ENCODE data around the gene IGSF6. TPM values are rescaled to one million over a fixed set of nuclear protein-coding genes. Genes with fewer than 3 reads are reported as not detected.

The IGSF6 gene
- total RNA-seq, 1 donor from 2014 or later, result 88.4 TPM

DNA sequence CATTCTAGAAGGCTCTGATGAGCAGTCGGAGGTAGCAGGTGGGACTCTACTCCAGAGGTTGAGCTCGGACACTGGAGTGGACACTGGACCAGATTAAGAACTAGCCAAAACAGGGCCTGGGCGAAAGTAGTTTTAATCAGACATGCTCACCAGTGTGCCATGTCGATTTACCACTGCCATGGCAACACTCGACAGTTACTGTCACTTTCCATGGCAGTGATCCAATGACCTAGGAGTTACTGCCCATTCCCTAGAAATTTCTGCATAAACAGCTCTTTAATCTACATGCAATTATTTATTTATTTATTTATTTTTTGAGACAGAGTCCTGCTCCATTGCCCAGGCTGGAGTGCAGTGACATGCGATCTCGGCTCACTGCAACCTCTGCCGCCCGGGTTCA, 60.2 kb downstream of the IGSF6 start:
- TF ChIP-seq, protein P1, sequence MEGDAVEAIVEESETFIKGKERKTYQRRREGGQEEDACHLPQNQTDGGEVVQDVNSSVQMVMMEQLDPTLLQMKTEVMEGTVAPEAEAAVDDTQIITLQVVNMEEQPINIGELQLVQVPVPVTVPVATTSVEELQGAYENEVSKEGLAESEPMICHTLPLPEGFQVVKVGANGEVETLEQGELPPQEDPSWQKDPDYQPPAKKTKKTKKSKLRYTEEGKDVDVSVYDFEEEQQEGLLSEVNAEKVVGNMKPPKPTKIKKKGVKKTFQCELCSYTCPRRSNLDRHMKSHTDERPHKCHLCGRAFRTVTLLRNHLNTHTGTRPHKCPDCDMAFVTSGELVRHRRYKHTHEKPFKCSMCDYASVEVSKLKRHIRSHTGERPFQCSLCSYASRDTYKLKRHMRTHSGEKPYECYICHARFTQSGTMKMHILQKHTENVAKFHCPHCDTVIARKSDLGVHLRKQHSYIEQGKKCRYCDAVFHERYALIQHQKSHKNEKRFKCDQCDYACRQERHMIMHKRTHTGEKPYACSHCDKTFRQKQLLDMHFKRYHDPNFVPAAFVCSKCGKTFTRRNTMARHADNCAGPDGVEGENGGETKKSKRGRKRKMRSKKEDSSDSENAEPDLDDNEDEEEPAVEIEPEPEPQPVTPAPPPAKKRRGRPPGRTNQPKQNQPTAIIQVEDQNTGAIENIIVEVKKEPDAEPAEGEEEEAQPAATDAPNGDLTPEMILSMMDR (IDR thresholded peaks at IDR 0.05), result no peak
- Histone ChIP-seq H3K27me3 (no peaks in the 10 kb centered on the region), H3K36me3 (no peaks in the 10 kb centered on the region), H3K4me3 (no peak overlapping the region), H3K9me3 (no peaks in the 10 kb centered on the region), H3K27ac (no peak overlapping the region), H3K4me1 (peaks cover 7% of the 10 kb centered on the region)
- intact Hi-C loops (cut with DNase I), result no loop called here
- DNase-seq (no peak), ATAC-seq (no peak)

DNA sequence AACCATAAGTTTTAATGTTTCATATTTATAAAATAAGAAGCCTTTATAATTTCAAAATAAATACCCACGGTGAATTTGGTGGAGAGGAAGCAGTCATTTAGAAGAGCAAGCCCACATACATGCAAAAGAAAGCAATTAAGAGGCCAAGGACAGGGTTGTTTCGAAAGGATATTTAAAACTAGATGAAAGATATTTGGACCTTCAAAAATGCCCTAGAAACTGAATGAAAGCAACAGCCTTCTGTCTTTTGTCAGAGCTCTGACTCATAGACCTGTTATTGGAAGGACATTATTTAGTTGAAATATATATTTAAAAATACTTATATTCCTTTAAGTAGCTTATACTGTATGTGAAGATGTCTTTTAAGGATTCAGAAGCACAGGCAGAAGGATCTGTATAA, 61.6 kb downstream of the IGSF6 start:
- no peak overlapping the region for H3K4me3 ChIP-seq
- TF ChIP-seq, protein P1 (IDR thresholded peaks at IDR 0.05), result no peak
- intact Hi-C loops (cut with DNase I), result no loop called here
- no peaks in the 10 kb centered on the region for H3K27me3 ChIP-seq
- no peak for ATAC-seq
- no peaks in the 10 kb centered on the region for H3K9me3 ChIP-seq
- H3K27ac ChIP-seq, result no peak overlapping the region
- no peak for DNase-seq
- H3K36me3 ChIP-seq, result no peaks in the 10 kb centered on the region
- peaks cover 7% of the 10 kb centered on the region for H3K4me1 ChIP-seq

DNA sequence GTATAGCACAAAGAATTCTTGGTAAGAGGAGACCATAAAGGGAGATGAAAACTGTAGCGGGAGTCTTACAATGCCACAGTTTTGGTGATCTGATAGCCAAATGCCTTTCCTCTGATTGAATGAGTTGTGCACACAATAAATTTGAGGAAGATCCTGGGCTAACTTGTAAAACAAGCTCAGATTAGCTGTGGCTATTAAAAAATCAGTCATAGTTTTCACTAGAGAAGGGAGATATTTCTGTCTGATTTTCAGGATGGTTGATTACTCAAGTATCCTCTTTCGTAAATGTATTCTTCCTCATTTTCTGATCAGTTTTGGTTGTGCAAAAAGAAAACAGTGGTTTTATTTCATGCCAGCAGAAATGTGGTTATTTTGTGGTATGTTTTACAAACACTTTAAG, 62.1 kb downstream of the IGSF6 start:
- TF ChIP-seq, protein P1 (IDR thresholded peaks at IDR 0.05), result no peak
- Histone ChIP-seq H3K27ac (no peak overlapping the region), H3K9me3 (no peaks in the 10 kb centered on the region), H3K4me3 (no peak overlapping the region), H3K36me3 (no peaks in the 10 kb centered on the region), H3K27me3 (no peaks in the 10 kb centered on the region), H3K4me1 (peaks cover 7% of the 10 kb centered on the region)
- DNase-seq, result no peak
- intact Hi-C loops (cut with DNase I), result no loop called here
- ATAC-seq, result peak; percentile 24

DNA sequence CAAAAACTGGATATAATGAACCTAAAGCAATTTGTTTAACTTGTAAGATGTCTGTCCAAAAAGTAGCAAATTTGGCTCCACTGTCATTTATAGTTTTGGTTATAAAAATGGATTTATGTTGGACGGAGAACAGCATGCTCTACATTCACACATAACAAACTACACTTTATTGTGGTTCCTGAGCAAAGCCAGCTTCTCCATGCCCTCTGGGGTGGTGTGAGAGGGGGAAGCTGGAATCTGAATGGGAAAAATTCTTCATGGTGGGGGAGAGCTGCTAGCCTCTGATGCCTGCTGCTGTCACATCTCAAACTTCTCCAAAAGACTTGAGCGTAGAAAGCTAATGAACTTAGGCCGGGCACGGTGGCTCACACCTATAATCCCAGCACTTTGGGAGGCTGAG, 62.9 kb downstream of the IGSF6 start:
- H3K27me3 ChIP-seq, result no peaks in the 10 kb centered on the region
- H3K4me3 ChIP-seq, result no peak overlapping the region
- TF ChIP-seq, protein P1 (IDR thresholded peaks at IDR 0.05), result no peak
- H3K27ac ChIP-seq, result no peak overlapping the region
- no peaks in the 10 kb centered on the region for H3K36me3 ChIP-seq
- no peaks in the 10 kb centered on the region for H3K9me3 ChIP-seq
- intact Hi-C loops (cut with DNase I), result no loop called here
- DNase-seq, result no peak
- H3K4me1 ChIP-seq, result peaks cover 7% of the 10 kb centered on the region
- no peak for ATAC-seq

Other genes starting within 250 kb of the IGSF6 start
- gene METTL9, start 53.0 kb downstream of the IGSF6 start, total RNA-seq, result 84.0 TPM
- gene OTOA, start 11.4 kb upstream of the IGSF6 start, total RNA-seq, result 0.90 TPM
- 143 TPM for gene NPIPB4, start 205.1 kb upstream of the IGSF6 start, total RNA-seq